ENCODE measurements around the gene TRIP4.
"Not testable (repeated sequence)": the region's sequence is repeated elsewhere in the genome, so short reads cannot be mapped to it uniquely, and the experiment has no call there.

GRCh38 chr15:64371383-64371782, 16.3 kb upstream of the TRIP4 start:
- TF ChIP-seq POLR2A (IDR thresholded peaks at IDR 0.05; ENCODE audit: low read length); E2F6 (IDR thresholded peaks at IDR 0.05; ENCODE audit: borderline replicate concordance, low read depth); CTCF (IDR thresholded peaks at IDR 0.05); MAZ (IDR thresholded peaks at IDR 0.05; ENCODE audit: borderline replicate concordance, low read depth, low read length); PHF8 (IDR thresholded peaks at IDR 0.05; ENCODE audit: borderline replicate concordance, low read depth); TP53 (CRISPR knock-in tag; IDR thresholded peaks at IDR 0.05); SREBF2 (IDR thresholded peaks at IDR 0.05); HOXB5 (CRISPR knock-in tag; IDR thresholded peaks at IDR 0.05); MYC (IDR thresholded peaks at IDR 0.05; ENCODE audit: borderline replicate concordance, low read length); JUN (IDR thresholded peaks at IDR 0.05); EP300 (IDR thresholded peaks at IDR 0.05): not testable (repeated sequence)
